GM12872 (cell line): ENCODE results near the gene VGLL3.

Experiments used
- CTCF ChIP-seq: IDR thresholded peaks from 3 replicates; pipeline ENCODE4 v1.5.1; 2011; ENCODE audit warnings: low read depth, mild to moderate bottlenecking, low read length, moderate library complexity; ENCODE audit not compliant: insufficient read depth

VGLL3 gene

GRCh38 chr3:86976219-86976618 lies 14.7 kb downstream of the VGLL3 start:
- no peak for TF ChIP-seq CTCF

GRCh38 chr3:86973440-86973839 lies 17.5 kb downstream of the VGLL3 start:
- no peak for TF ChIP-seq CTCF

- TF ChIP-seq CTCF: peak; percentile 80
Measured at GRCh38 chr3:86969500-86970189, 21.3 kb downstream of the VGLL3 start.

- no peak for TF ChIP-seq CTCF
Measured at GRCh38 chr3:86968244-86968932, 22.6 kb downstream of the VGLL3 start.

GRCh38 chr3:86967062-86967461 lies 23.9 kb downstream of the VGLL3 start:
- TF ChIP-seq CTCF: no peak

GRCh38 chr3:86965166-86965565 lies 25.8 kb downstream of the VGLL3 start:
- TF ChIP-seq CTCF: no peak

GRCh38 chr3:86963611-86964010 lies 27.3 kb downstream of the VGLL3 start:
- no peak for TF ChIP-seq CTCF
